Stimulated activated CD4-positive, alpha-beta T cell treated with anti-CD3 and anti-CD28 coated beads, Interleukin-15, amount 100 ng/mL, for 48 hours (primary cell): ENCODE measurements around the gene LSM14B.

Experiments
- DNase-seq, 2 donors: peaks; one replicate each; pipeline ENCODE4 v3.0.0-alpha.2; 2020; ENCODE audit warnings: low read depth in 2 of 2

The LSM14B gene

GRCh38 chr20:62163485-62163865, 41.2 kb downstream of the LSM14B start:
- DNase-seq: no peak

GRCh38 chr20:62163986-62164762, 41.9 kb downstream of the LSM14B start:
- DNase-seq: no peak

GRCh38 chr20:62164879-62165761, 42.8 kb downstream of the LSM14B start:
- no peak for DNase-seq

GRCh38 chr20:62165762-62166399, 43.6 kb downstream of the LSM14B start:
- DNase-seq: no peak

GRCh38 chr20:62167474-62167873, 45.2 kb downstream of the LSM14B start:
- no peak for DNase-seq

- DNase-seq: no peak
These were observed 45.8 kb downstream of the LSM14B start for GRCh38 chr20:62168061-62168460.

- DNase-seq: no peak
These were observed 46.7 kb downstream of the LSM14B start for GRCh38 chr20:62168890-62169435.

GRCh38 chr20:62170536-62170935, 48.3 kb downstream of the LSM14B start:
- no peak for DNase-seq

GRCh38 chr20:62171245-62171644, 49.0 kb downstream of the LSM14B start:
- no peak for DNase-seq

GRCh38 chr20:62172666-62173065, 50.4 kb downstream of the LSM14B start:
- DNase-seq: no peak

- no peak for DNase-seq
These were observed 51.9 kb downstream of the LSM14B start for GRCh38 chr20:62174021-62174804.

GRCh38 chr20:62174870-62175624, 52.8 kb downstream of the LSM14B start:
- DNase-seq: no peak

- no peak for DNase-seq
These were observed 53.4 kb downstream of the LSM14B start for GRCh38 chr20:62175711-62176110.

GRCh38 chr20:62176866-62177265, 54.6 kb downstream of the LSM14B start:
- DNase-seq: no peak

GRCh38 chr20:62177307-62177706, 55.0 kb downstream of the LSM14B start:
- no peak for DNase-seq

- DNase-seq: no peak
These were observed 56.3 kb downstream of the LSM14B start for GRCh38 chr20:62178316-62179161.

- DNase-seq: no peak
These were observed 56.9 kb downstream of the LSM14B start for GRCh38 chr20:62179162-62179504.

- DNase-seq: no peak
These were observed 59.5 kb downstream of the LSM14B start for GRCh38 chr20:62181808-62182207.

GRCh38 chr20:62182469-62183425, 60.5 kb downstream of the LSM14B start, which contains the start of gene MTG2:
Gene MTG2, plus strand, starts transcription at chr20:62183028. Its CDS starts 10,393 bp downstream, at chr20:62193421.
- peak; percentile 92 for DNase-seq
